HG03108 (cell line): Measurements from ENCODE around the gene DMAC2.
A peak's percentile ranks its signal among the peaks of the same experiment; 100 is the strongest.
"Not testable (repeated sequence)": the region's sequence is repeated elsewhere in the genome, so short reads cannot be mapped to it uniquely, and the experiment has no call there.

Experiments
- ATAC-seq: cut with Tn5 transposase; IDR thresholded peaks from one replicate; pipeline ENCODE4 v1.9.1; 2021; ENCODE audit warnings: moderate library complexity; ENCODE audit not compliant: unreplicated experiment

Gene DMAC2

GRCh38 chr19:41402010-41402409, 37.7 kb downstream of the DMAC2 start:
- ATAC-seq: no peak

GRCh38 chr19:41401483-41401882, 38.2 kb downstream of the DMAC2 start:
- ATAC-seq: no peak

GRCh38 chr19:41399525-41399924, 40.2 kb downstream of the DMAC2 start:
- no peak for ATAC-seq

- no peak for ATAC-seq
These were observed 40.6 kb downstream of the DMAC2 start for GRCh38 chr19:41399091-41399490.

- no peak for ATAC-seq
These were observed 41.1 kb downstream of the DMAC2 start for GRCh38 chr19:41398598-41398997.

- ATAC-seq: no peak
These were observed 41.7 kb downstream of the DMAC2 start for GRCh38 chr19:41398050-41398418.

GRCh38 chr19:41397086-41398049, 42.3 kb downstream of the DMAC2 start, which contains the start of the genes BCKDHA and EXOSC5:
BCKDHA (plus strand) TSS chr19:41397818; CDS start chr19:41397828, 10 bp downstream.
EXOSC5 (minus strand) TSS chr19:41397359; CDS start chr19:41397328, 31 bp downstream.
- ATAC-seq: peak; percentile 92

GRCh38 chr19:41395355-41395754, 44.4 kb downstream of the DMAC2 start:
- ATAC-seq: no peak

GRCh38 chr19:41392775-41393174, 46.9 kb downstream of the DMAC2 start:
- ATAC-seq: no peak

GRCh38 chr19:41391618-41392017, 48.1 kb downstream of the DMAC2 start:
- no peak for ATAC-seq

- no peak for ATAC-seq
These were observed 53.3 kb downstream of the DMAC2 start for GRCh38 chr19:41386442-41386841.

- ATAC-seq: no peak
These were observed 55.4 kb downstream of the DMAC2 start for GRCh38 chr19:41384351-41384750.

GRCh38 chr19:41381536-41381935, 58.2 kb downstream of the DMAC2 start:
- ATAC-seq: not testable (repeated sequence)
